PC-9 (cell line): ENCODE data around the gene UGGT2.

Experiments used
- CTCF ChIP-seq: fragments of 200-600 bp; sonication (generic); conservative IDR thresholded peaks from 2 replicates; pipeline ENCODE4 v1.6.1; 2017; ENCODE audit warnings: mixed run types, antibody characterized with exemption, mild to moderate bottlenecking, moderate library complexity
- EZH2 ChIP-seq: fragments of 200-600 bp; sonication (generic); IDR thresholded peaks from 2 replicates; pipeline ENCODE4 v1.8.0; 2017; ENCODE audit warnings: antibody characterized with exemption, low read depth

GRCh38 chr13:95893861-95894260 is 159.3 kb downstream of the UGGT2 start:
- TF ChIP-seq CTCF (no peak), EZH2 (no peak)
